K562 (cell line): ENCODE data around the gene TAAR9. TPM values are rescaled to one million over a fixed set of nuclear protein-coding genes. Genes with fewer than 3 reads are reported as not detected.

Experiments
- ATF4 ChIP-seq: fragments of 450-650 bp; formaldehyde crosslinking; IDR thresholded peaks from 2 replicates; pipeline ENCODE4 v1.4.0; 2022; ENCODE audit warnings: mild to moderate bottlenecking, moderate library complexity
- CTCFL ChIP-seq: IDR thresholded peaks from 2 replicates; pipeline ENCODE4 v1.6.1; 2011; ENCODE audit warnings: borderline replicate concordance, low read depth, mild to moderate bottlenecking, moderate library complexity, low read length; ENCODE audit not compliant: insufficient read depth, poor library complexity, severe bottlenecking
- GTF2E2 ChIP-seq: fragments of 200-800 bp; sonication (Bioruptor generic); IDR thresholded peaks from 2 replicates; pipeline ENCODE4 v1.6.1; 2016; ENCODE audit warnings: missing genetic modification characterization, missing compliant biosample characterization
- NFIX ChIP-seq: fragments of 250-450 bp; sonication (Bioruptor Pico); IDR thresholded peaks from 2 replicates; pipeline ENCODE4 v1.4.0; 2020; ENCODE audit warnings: low read depth, mild to moderate bottlenecking, moderate library complexity
- REST ChIP-seq, 2 experiments: fragments of 450-650 bp; formaldehyde crosslinking in 1 of 2; IDR thresholded peaks; 2 replicates each; pipeline versions ENCODE4 v1.4.0 to v1.6.1; 2014 to 2020; ENCODE audit warnings: mild to moderate bottlenecking in 2 of 2, borderline replicate concordance in 1 of 2, low read depth in 1 of 2
- RFX1 ChIP-seq: fragments of 450-650 bp; IDR thresholded peaks from 2 replicates; pipeline ENCODE4 v1.6.1; 2016; ENCODE audit warnings: mild to moderate bottlenecking, moderate library complexity
- SLC30A9 ChIP-seq: fragments of 250-450 bp; sonication (Bioruptor Pico); IDR thresholded peaks from 2 replicates; pipeline ENCODE4 v1.8.0; 2022; ENCODE audit warnings: mild to moderate bottlenecking, moderate library complexity
- TBL1XR1 ChIP-seq, 2 experiments: IDR thresholded peaks; 2 replicates each; pipeline ENCODE4 v1.6.1; 2012; ENCODE audit warnings: improper control_type of control experiment in 2 of 2, low read length in 2 of 2, mild to moderate bottlenecking in 1 of 2
- U2AF1 ChIP-seq: fragments of 200-400 bp; formaldehyde crosslinking; optimal IDR thresholded peaks from 2 replicates; pipeline ENCODE3; 2017; ENCODE audit warnings: mild to moderate bottlenecking, low read depth, low read length, moderate library complexity
- ZNF408 ChIP-seq: fragments of 250-450 bp; sonication (Bioruptor Pico); IDR thresholded peaks from 2 replicates; pipeline ENCODE4 v1.4.0; 2020; ENCODE audit warnings: low read depth, mild to moderate bottlenecking, moderate library complexity
- polyA plus RNA-seq, 8 experiments: library from polyadenylated mRNA; depleted of rRNA in 4 of 8; stranded (reverse) in 5 of 8; unstranded in 3 of 8; fragments of >200 nt; fragmentation: Nextera tagmentation in 2 of 8; fragmentation: Illumina TruSeq in 1 of 8; extraction: Ambion mirVana in 2 of 8; extraction: Trizol in 1 of 8; gene quantifications; 2 replicates each; pipeline versions ENCODE4 v1.2.1 to v1.2.3, GENCODE V29; 2011 to 2014; ENCODE audit warnings: inconsistent platforms in 1 of 8, missing spikeins in 1 of 8
- total RNA-seq, 7 experiments: library from RNA; depleted of rRNA in 6 of 7; stranded (reverse); fragments of >200 nt in 6 of 7; fragmentation: Illumina TruSeq in 2 of 7; extraction: Trizol in 2 of 7; gene quantifications; 2 replicates each; pipeline versions ENCODE4 v1.2.1 to v1.2.3, GENCODE V29; 2011 to 2021; ENCODE audit warnings: low replicate concordance in 1 of 7

Gene TAAR9
- total and polyA plus RNA-seq, 9 of the 15 experiments (the other 6 are each of a cell fraction or from before 2014, with no cell fraction given), result not detected

GRCh38 chr6:132530293-132530974 lies 7.6 kb upstream of the TAAR9 start (continued):
- TF ChIP-seq ZNF408 (no peak), TBL1XR1 (IDR thresholded peaks at IDR 0.05; ENCODE audit: low read length in 2 of 2) (no peak), GTF2E2 (tag) (no peak), U2AF1 (no peak), CTCFL (peak; percentile 7), ATF4 (no peak), SLC30A9 (CRISPR knock-in tag) (no peak), NFIX (CRISPR knock-in tag) (no peak), RFX1 (no peak), REST (IDR thresholded peaks at IDR 0.05; ENCODE audit: borderline replicate concordance) (peak; percentile 49; the same call in 1 of the 2 replicates), REST (CRISPR knock-in tag; IDR thresholded peaks at IDR 0.05; ENCODE audit: low read depth) (no peak)
